ENCODE measurements around the gene RHBDL1.

DNA sequence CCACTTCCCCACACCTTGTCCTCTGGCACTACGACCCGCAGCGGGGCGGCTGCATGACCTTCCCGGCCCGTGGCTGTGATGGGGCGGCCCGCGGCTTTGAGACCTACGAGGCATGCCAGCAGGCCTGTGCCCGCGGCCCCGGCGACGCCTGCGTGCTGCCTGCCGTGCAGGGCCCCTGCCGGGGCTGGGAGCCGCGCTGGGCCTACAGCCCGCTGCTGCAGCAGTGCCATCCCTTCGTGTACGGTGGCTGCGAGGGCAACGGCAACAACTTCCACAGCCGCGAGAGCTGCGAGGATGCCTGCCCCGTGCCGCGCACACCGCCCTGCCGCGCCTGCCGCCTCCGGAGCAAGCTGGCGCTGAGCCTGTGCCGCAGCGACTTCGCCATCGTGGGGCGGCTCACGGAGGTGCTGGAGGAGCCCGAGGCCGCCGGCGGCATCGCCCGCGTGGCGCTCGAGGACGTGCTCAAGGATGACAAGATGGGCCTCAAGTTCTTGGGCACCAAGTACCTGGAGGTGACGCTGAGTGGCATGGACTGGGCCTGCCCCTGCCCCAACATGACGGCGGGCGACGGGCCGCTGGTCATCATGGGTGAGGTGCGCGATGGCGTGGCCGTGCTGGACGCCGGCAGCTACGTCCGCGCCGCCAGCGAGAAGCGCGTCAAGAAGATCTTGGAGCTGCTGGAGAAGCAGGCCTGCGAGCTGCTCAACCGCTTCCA lies 42.0 kb upstream of the RHBDL1 start:
- TF ChIP-seq, protein P1, sequence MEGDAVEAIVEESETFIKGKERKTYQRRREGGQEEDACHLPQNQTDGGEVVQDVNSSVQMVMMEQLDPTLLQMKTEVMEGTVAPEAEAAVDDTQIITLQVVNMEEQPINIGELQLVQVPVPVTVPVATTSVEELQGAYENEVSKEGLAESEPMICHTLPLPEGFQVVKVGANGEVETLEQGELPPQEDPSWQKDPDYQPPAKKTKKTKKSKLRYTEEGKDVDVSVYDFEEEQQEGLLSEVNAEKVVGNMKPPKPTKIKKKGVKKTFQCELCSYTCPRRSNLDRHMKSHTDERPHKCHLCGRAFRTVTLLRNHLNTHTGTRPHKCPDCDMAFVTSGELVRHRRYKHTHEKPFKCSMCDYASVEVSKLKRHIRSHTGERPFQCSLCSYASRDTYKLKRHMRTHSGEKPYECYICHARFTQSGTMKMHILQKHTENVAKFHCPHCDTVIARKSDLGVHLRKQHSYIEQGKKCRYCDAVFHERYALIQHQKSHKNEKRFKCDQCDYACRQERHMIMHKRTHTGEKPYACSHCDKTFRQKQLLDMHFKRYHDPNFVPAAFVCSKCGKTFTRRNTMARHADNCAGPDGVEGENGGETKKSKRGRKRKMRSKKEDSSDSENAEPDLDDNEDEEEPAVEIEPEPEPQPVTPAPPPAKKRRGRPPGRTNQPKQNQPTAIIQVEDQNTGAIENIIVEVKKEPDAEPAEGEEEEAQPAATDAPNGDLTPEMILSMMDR (IDR thresholded peaks at IDR 0.05; ENCODE audit: poor library complexity), result no peak
- TF ChIP-seq EZH2phosphoT487 (IDR thresholded peaks at IDR 0.05; ENCODE audit: low read depth, severe bottlenecking, unreplicated experiment), result no peak

All from hepatocyte (in vitro differentiated cells).